Suprapubic skin (tissue), 4 donors: ENCODE measurements around the gene PLEKHB2.

Experiments used
- POLR2A ChIP-seq, 2 donors: fragments of 450-650 bp; IDR thresholded peaks; one replicate each; pipeline ENCODE4 v1.6.1; 2017; ENCODE audit warnings: antibody characterized with exemption in 2 of 2, mild to moderate bottlenecking in 2 of 2, moderate library complexity in 2 of 2
- POLR2AphosphoS5 ChIP-seq, 3 donors: sonication (generic); formaldehyde crosslinking; IDR thresholded peaks; one replicate each; pipeline ENCODE4 v1.6.1; 2017; ENCODE audit warnings: antibody characterized with exemption in 3 of 3
- TF ChIP-seq, protein P1 (sequence below), 2 donors: fragments of 200-600 bp in 1 of 2; fragments of 450-650 bp in 1 of 2; sonication (generic) in 1 of 2; IDR thresholded peaks; one replicate each; pipeline ENCODE4 v1.5.1; 2016 to 2019; ENCODE audit warnings: antibody characterized with exemption in 2 of 2, mild to moderate bottlenecking in 1 of 2, moderate library complexity in 1 of 2

DNA sequence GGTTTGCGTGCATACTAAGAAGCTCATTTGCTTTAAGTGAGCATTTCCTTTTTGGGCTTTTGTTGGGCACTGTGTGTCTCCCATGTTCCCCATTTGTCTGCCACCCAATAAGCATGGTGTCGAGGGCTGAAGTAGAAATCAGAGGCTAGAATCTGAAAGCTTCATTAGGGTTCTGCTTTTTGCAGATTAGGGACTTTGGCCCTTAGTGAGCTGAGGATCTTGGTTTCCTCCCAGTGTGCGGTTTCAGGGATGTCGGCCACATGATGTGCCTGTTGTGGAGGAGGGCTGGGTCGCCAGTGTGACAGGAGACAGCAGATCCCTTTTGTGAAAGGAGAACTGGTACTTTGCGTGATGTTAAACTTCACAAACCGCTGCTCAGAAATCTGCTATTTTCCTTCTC is 41.1 kb downstream of the PLEKHB2 start:
- TF ChIP-seq POLR2AphosphoS5 (IDR thresholded peaks at IDR 0.05) (no peak), POLR2A (IDR thresholded peaks at IDR 0.05) (no peak)
- TF ChIP-seq, protein P1, sequence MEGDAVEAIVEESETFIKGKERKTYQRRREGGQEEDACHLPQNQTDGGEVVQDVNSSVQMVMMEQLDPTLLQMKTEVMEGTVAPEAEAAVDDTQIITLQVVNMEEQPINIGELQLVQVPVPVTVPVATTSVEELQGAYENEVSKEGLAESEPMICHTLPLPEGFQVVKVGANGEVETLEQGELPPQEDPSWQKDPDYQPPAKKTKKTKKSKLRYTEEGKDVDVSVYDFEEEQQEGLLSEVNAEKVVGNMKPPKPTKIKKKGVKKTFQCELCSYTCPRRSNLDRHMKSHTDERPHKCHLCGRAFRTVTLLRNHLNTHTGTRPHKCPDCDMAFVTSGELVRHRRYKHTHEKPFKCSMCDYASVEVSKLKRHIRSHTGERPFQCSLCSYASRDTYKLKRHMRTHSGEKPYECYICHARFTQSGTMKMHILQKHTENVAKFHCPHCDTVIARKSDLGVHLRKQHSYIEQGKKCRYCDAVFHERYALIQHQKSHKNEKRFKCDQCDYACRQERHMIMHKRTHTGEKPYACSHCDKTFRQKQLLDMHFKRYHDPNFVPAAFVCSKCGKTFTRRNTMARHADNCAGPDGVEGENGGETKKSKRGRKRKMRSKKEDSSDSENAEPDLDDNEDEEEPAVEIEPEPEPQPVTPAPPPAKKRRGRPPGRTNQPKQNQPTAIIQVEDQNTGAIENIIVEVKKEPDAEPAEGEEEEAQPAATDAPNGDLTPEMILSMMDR (IDR thresholded peaks at IDR 0.05) = no peak
